Endothelial cell of umbilical vein (primary cell): Measurements from ENCODE around the gene ACAA2. TPM values are rescaled to one million over a fixed set of nuclear protein-coding genes. Genes with fewer than 3 reads are reported as not detected.

Experiments used
- BruUV-seq: library from RNA; stranded (reverse); fragments of 400-500 nt; replicated peaks from 2 replicates; lab custom pipeline; 2021; lab: Mats Ljungman, UMichigan
- CTCF ChIA-PET: fragments of 300-600, 350-600 bp; sonication (Branson Sonifier 250); formaldehyde crosslinking; loops from one replicate; lab custom pipeline; 2021; ENCODE audit warnings: antibody characterized with exemption, inconsistent platforms; lab: Charles Lee
- POLR2A ChIA-PET: fragments of 300-600, 350-600 bp; sonication (Branson Sonifier 250); formaldehyde crosslinking; loops from one replicate; lab custom pipeline; 2021; ENCODE audit warnings: antibody characterized with exemption, inconsistent platforms; lab: Charles Lee
- DNase-seq: peaks from one replicate; pipeline ENCODE4 v3.0.0-alpha.2; 2011; ENCODE audit warnings: low read depth, low spot score
- FAIRE-seq: peaks from 2 replicates; lab custom pipeline; 2011; peaks lifted over from hg19 to GRCh38; lab: Jason Lieb, UNC
- H2AFZ ChIP-seq: 2 replicates; pipeline ENCODE4 v1.6.0; 2012; ENCODE audit warnings: low read depth, low read length, control low read depth, inconsistent platforms
- H3K27ac ChIP-seq: 2 replicates; pipeline ENCODE4 v1.5.1; 2011; ENCODE audit warnings: low read depth, mild to moderate bottlenecking, control low read depth, low read length, moderate library complexity; ENCODE audit not compliant: insufficient read depth
- H3K27me3 ChIP-seq, 2 experiments: 2 replicates each; pipeline versions ENCODE4 v1.6.0 to v1.6.1; 2011; ENCODE audit warnings: low read length in 2 of 2, mixed read lengths in 1 of 2; ENCODE audit not compliant: control insufficient read depth in 2 of 2, insufficient read depth in 2 of 2
- H3K36me3 ChIP-seq, 2 experiments: 2 replicates in 1 of 2; 3 replicates in 1 of 2; pipeline ENCODE4 v1.5.1; 2011; ENCODE audit warnings: low read length in 2 of 2, mild to moderate bottlenecking in 1 of 2, moderate library complexity in 1 of 2; ENCODE audit not compliant: control insufficient read depth in 2 of 2, insufficient read depth in 2 of 2; ENCODE audit errors: extremely low read depth in 1 of 2
- H3K4me1 ChIP-seq: 3 replicates; pipeline ENCODE4 v1.5.1; 2011; ENCODE audit warnings: mild to moderate bottlenecking, low read length; ENCODE audit not compliant: control insufficient read depth, insufficient read depth; ENCODE audit errors: extremely low read depth
- H3K4me2 ChIP-seq: 2 replicates; pipeline ENCODE4 v1.6.1; 2011; ENCODE audit warnings: low read length, control low read depth, mixed read lengths; ENCODE audit not compliant: insufficient read depth
- H3K4me3 ChIP-seq, 3 experiments: fragments of 200-600 bp in 1 of 3; sonication (generic), shearing (Covaris generic) in 1 of 3; replicated peaks in 1 of 3; 2 replicates each; pipeline ENCODE4 v1.5.1; 2011 to 2016; ENCODE audit warnings: control low read depth in 3 of 3, low read length in 3 of 3, mild to moderate bottlenecking in 2 of 3, inconsistent platforms in 1 of 3, low read depth in 1 of 3, moderate library complexity in 1 of 3; ENCODE audit not compliant: insufficient read depth in 1 of 3
- H3K79me2 ChIP-seq: 2 replicates; pipeline ENCODE4 v1.6.0; 2012; ENCODE audit warnings: low read length, inconsistent platforms; ENCODE audit not compliant: control insufficient read depth, insufficient read depth
- H3K9ac ChIP-seq: replicated peaks from 2 replicates; pipeline ENCODE3; 2011; ENCODE audit warnings: low read length, control low read depth; ENCODE audit not compliant: insufficient read depth; ENCODE audit errors: extremely low read depth
- H3K9me1 ChIP-seq: replicated peaks from 3 replicates; pipeline ENCODE4 v1.6.0; 2011; ENCODE audit warnings: mild to moderate bottlenecking, low read length; ENCODE audit not compliant: control insufficient read depth, insufficient read depth; ENCODE audit errors: extremely low read depth
- H3K9me3 ChIP-seq: replicated peaks from 2 replicates; pipeline ENCODE4 v1.5.1; 2012; ENCODE audit warnings: low read length, inconsistent platforms; ENCODE audit not compliant: control insufficient read depth, insufficient read depth
- H4K20me1 ChIP-seq: replicated peaks from 2 replicates; pipeline ENCODE3; 2011; ENCODE audit warnings: mild to moderate bottlenecking, low read length; ENCODE audit not compliant: control insufficient read depth, insufficient read depth; ENCODE audit errors: extremely low read depth
- EZH2 ChIP-seq: IDR thresholded peaks from 2 replicates; pipeline ENCODE4 v1.6.1; 2012; ENCODE audit warnings: borderline replicate concordance, low read depth, mild to moderate bottlenecking, moderate library complexity, low read length, inconsistent platforms; ENCODE audit not compliant: severe bottlenecking
- FOS ChIP-seq: IDR thresholded peaks from 2 replicates; pipeline ENCODE4 v1.6.1; 2011; ENCODE audit warnings: mild to moderate bottlenecking, low read length, moderate library complexity, borderline replicate concordance; ENCODE audit not compliant: insufficient read depth
- GATA2 ChIP-seq: IDR thresholded peaks from 2 replicates; pipeline ENCODE4 v1.7.0; 2011; ENCODE audit warnings: low read depth, mild to moderate bottlenecking, moderate library complexity, mixed read lengths, low read length; ENCODE audit not compliant: insufficient read length, insufficient read depth
- JUN ChIP-seq: IDR thresholded peaks from 2 replicates; pipeline ENCODE4 v1.6.1; 2011; ENCODE audit warnings: borderline replicate concordance, low read depth; ENCODE audit not compliant: insufficient read length, insufficient read depth
- MYC ChIP-seq: IDR thresholded peaks from one replicate; pipeline ENCODE4 v1.6.1; 2011; ENCODE audit warnings: mild to moderate bottlenecking, low read depth, low read length
- POLR2A ChIP-seq: IDR thresholded peaks from 2 replicates; pipeline ENCODE4 v1.6.1; 2012; ENCODE audit warnings: low read depth, mild to moderate bottlenecking, control low read depth, low read length
- POLR2AphosphoS5 ChIP-seq: IDR thresholded peaks from 2 replicates; pipeline ENCODE4 v1.6.1; 2012; ENCODE audit warnings: low read depth, mild to moderate bottlenecking, control low read depth, low read length, moderate library complexity; ENCODE audit not compliant: insufficient read depth
- dilution Hi-C: fragments of 300-500 bp; cut with MboI; formaldehyde crosslinking; loops from one replicate; pipeline ENCODE4 v1.15.0; 2019; ENCODE audit warnings: low sequenced_read_pairs; ENCODE audit not compliant: extremely low pct_ligation_motif_present
- intact Hi-C: fragments of 100-400 bp; cut with micrococcal nuclease; formaldehyde crosslinking; loops from one replicate; pipeline ENCODE4 v1.10.0; 2022
- polyA plus RNA-seq, 4 experiments: library from polyadenylated mRNA; depleted of rRNA in 3 of 4; stranded (reverse) in 3 of 4; unstranded in 1 of 4; fragments of >200 nt; gene quantifications; 2 replicates each; pipeline versions ENCODE4 v1.2.1 to v1.2.3, GENCODE V29; 2011 to 2012; ENCODE audit warnings: missing spikeins in 1 of 4
- total RNA-seq: library from RNA; stranded (reverse); gene quantifications from 2 replicates; pipeline ENCODE4 v1.2.3, GENCODE V29; 2021
- TF ChIP-seq, protein P1 (sequence below): IDR thresholded peaks from 2 replicates; pipeline ENCODE4 v1.6.1; 2011; ENCODE audit not compliant: insufficient read depth, insufficient read length
- TF ChIP-seq, protein P2 (sequence below), 2 donors: IDR thresholded peaks; 1 replicate in 1 of 2; 2 replicates in 1 of 2; pipeline ENCODE4 v1.5.1; 2011; ENCODE audit warnings: low read length in 2 of 2, mild to moderate bottlenecking in 2 of 2, moderate library complexity in 2 of 2, control low read depth in 1 of 2, inconsistent platforms in 1 of 2, low read depth in 1 of 2; ENCODE audit not compliant: insufficient read depth in 1 of 2; ENCODE audit errors: extremely low read depth in 1 of 2

The ACAA2 gene
- total and polyA plus RNA-seq, 2 donors (not counting 3 experiments of a cell fraction or from before 2014, with no cell fraction given), result 18.6 to 44.9 TPM

DNA sequence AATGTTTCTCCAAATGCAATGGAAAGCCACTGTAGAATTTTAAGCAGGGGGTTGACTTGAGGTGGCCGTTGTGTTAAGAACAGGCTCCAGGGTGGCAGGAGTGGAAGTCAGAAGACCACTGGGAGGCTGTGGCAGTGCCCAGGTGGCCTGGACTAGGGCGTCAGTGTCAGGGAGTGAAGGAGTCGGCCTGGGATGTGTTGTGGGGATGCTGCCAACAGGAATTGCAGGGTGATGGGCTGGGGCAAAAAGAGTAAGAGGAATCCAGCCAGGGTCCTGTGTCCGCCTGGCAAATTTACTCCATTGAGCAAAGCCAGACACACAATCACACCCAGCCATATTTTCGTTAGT is 55.1 kb downstream of the ACAA2 start:
- H3K9me3 ChIP-seq, result no peaks in the 10 kb centered on the region
- ChIA-PET POLR2A (no interaction called here), CTCF (interaction anchor here (1.2 kb wide), 1 partner anchor 221 kb away, joined by 3 read pairs; no protein-coding TSS in a partner anchor)
- DNase-seq (no peak), FAIRE-seq (no peak)
- peaks cover 0 to under 1% of the 10 kb centered on the region in 2 experiments for H3K27me3 ChIP-seq
- intact Hi-C loops, result no loop called here
- no peaks in the 10 kb centered on the region for H3K9me1 ChIP-seq
- no peak overlapping the region for H3K9ac ChIP-seq
- H3K27ac ChIP-seq, result no peak overlapping the region
- H3K4me1 ChIP-seq, result no peaks in the 10 kb centered on the region
- no peaks in the 10 kb centered on the region for H3K79me2 ChIP-seq
- no TSS peak for BruUV-seq
- H3K36me3 ChIP-seq, result no peaks in the 10 kb centered on the region
- H4K20me1 ChIP-seq, result no peaks in the 10 kb centered on the region
- no peak overlapping the region for H2AFZ ChIP-seq
- H3K4me3 ChIP-seq, result no peak overlapping the region
- dilution Hi-C loops, result no loop called here
- no peak overlapping the region for H3K4me2 ChIP-seq
- no peak for TF ChIP-seq MYC
- no peak for TF ChIP-seq POLR2AphosphoS5
- TF ChIP-seq POLR2A, result no peak
- TF ChIP-seq FOS, result no peak
- no peak for TF ChIP-seq JUN
- TF ChIP-seq, protein P1, sequence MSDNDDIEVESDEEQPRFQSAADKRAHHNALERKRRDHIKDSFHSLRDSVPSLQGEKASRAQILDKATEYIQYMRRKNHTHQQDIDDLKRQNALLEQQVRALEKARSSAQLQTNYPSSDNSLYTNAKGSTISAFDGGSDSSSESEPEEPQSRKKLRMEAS, result no peak
- TF ChIP-seq GATA2, result no peak
- TF ChIP-seq EZH2, result no peak
- TF ChIP-seq, protein P2, sequence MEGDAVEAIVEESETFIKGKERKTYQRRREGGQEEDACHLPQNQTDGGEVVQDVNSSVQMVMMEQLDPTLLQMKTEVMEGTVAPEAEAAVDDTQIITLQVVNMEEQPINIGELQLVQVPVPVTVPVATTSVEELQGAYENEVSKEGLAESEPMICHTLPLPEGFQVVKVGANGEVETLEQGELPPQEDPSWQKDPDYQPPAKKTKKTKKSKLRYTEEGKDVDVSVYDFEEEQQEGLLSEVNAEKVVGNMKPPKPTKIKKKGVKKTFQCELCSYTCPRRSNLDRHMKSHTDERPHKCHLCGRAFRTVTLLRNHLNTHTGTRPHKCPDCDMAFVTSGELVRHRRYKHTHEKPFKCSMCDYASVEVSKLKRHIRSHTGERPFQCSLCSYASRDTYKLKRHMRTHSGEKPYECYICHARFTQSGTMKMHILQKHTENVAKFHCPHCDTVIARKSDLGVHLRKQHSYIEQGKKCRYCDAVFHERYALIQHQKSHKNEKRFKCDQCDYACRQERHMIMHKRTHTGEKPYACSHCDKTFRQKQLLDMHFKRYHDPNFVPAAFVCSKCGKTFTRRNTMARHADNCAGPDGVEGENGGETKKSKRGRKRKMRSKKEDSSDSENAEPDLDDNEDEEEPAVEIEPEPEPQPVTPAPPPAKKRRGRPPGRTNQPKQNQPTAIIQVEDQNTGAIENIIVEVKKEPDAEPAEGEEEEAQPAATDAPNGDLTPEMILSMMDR (IDR thresholded peaks at IDR 0.05; ENCODE audit: extremely low read depth in 1 of 2, insufficient read depth in 1 of 2, low read depth in 1 of 2, low read length in 2 of 2), result no peak
